Erythroblast (primary cell): ENCODE data around the gene THSD4.

Experiments used
- DNase-seq, 2 experiments: peaks; one replicate each; lab custom pipeline; 2025; lab: John Stamatoyannopoulos, UW
- GATA1 ChIP-seq: IDR thresholded peaks from 2 replicates; pipeline ENCODE4 v1.6.1; 2011; ENCODE audit warnings: low read depth, mild to moderate bottlenecking, control low read depth, low read length, moderate library complexity
- POLR2A ChIP-seq: IDR thresholded peaks from 2 replicates; pipeline ENCODE4 v1.6.1; 2011; ENCODE audit warnings: mild to moderate bottlenecking, low read length

The THSD4 gene

GRCh38 chr15:71815301-71815700 is 700.0 kb downstream of the THSD4 start:
- TF ChIP-seq POLR2A (no peak), GATA1 (no peak)
- no peak for DNase-seq

DNA sequence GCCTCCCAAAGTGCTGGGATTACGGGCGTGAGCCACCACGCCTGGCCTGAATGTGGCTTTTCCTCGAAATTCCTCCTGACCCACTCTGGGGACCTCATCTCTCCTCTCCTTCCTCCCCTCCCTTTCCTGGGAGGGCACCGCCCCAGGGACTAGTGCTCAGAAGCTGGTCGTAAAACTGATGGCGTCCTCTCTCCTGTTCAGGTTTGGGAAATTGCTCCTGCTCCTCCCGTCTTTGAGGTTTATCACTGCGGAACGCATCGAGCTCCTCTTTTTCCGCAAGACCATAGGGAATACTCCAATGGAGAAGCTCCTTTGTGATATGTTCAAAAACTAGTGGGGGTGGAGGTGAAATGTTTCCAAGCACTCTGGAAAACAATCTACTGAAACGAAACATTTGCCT is 702.1 kb downstream of the THSD4 start:
- no peak for DNase-seq
- TF ChIP-seq POLR2A = no peak
- no peak for TF ChIP-seq GATA1

DNA sequence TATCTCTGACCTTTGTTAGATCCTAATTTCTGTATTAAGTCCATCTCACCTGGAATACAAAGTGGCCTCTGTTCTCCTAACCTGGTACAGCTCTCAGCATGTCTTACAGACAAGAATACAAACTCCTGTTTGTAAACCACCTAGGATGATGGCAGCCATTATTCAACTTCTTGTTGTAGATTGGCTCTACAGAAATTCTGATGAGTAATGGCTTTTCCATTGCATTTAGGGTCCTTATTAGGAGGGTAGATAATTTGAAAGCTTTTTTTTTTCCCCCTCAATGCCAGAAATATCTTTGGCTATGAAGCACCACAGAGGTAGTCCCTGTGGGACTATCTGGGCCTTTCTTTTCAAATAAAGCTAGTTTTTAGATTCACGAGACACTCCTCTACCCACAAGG is 704.9 kb downstream of the THSD4 start:
- no peak for TF ChIP-seq POLR2A
- TF ChIP-seq GATA1 = no peak
- no peak for DNase-seq

- no peak for DNase-seq
- no peak for TF ChIP-seq GATA1
- TF ChIP-seq POLR2A = no peak
These were observed 706.4 kb downstream of the THSD4 start for GRCh38 chr15:71821547-71822129.

- TF ChIP-seq POLR2A (no peak), GATA1 (no peak)
- DNase-seq = no peak
These were observed 707.8 kb downstream of the THSD4 start for GRCh38 chr15:71822890-71823630.

- DNase-seq = no peak
- TF ChIP-seq GATA1 (no peak), POLR2A (no peak)
These were observed 708.5 kb downstream of the THSD4 start for GRCh38 chr15:71823801-71824200.

DNA sequence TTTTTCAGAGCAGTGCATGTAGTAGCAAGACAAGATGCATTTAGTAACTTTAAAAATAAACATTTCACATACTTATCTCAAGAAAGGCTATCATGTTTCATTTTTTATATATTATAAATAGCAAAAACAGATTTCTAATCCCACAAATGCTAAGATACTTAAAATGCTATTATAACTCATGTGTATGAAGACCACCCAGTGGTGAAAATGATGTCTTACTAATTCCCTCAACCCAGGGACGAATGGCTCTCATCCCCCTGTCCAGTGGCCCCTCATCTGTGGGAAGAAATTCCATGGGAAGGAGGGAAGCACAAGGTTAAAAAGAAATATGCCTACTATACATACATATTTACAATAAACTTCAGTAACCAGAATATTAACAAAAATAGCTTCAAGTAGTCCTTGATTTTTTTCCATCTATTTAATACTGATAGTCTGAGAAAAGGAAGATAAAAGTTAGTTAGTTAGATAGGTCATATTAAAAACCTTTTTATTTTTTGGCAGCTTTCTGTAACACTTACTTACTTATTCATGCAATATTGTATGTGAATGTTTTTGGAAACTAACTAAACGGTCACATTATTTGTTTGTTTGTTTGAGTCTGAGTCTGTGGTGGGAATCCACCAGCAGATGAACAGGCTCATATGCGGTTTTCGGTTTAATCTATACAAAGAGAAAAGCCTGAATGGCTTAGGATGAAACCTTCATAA is 709.9 kb downstream of the THSD4 start:
- no peak for DNase-seq
- TF ChIP-seq GATA1 (no peak), POLR2A (no peak)

DNA sequence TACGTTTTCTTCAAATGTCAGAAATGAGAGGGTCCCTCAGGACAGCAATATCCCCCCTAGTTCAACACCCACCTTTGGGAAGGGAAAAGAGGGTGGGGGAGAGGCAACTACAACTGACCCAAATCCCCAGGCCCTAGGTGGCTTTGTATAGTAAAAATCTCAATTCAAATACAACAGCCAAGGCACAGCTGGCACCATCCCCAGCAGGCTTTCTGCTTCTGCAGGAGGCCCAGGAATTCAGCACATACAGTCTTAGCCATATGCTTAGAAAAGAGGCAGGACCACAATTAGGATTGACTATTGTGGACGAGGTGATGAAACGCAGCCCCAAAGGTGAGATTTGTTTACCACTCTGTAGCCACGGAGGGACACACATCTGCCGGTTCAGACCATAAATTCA is 710.9 kb downstream of the THSD4 start:
- TF ChIP-seq GATA1 = no peak
- no peak for TF ChIP-seq POLR2A
- no peak for DNase-seq

DNA sequence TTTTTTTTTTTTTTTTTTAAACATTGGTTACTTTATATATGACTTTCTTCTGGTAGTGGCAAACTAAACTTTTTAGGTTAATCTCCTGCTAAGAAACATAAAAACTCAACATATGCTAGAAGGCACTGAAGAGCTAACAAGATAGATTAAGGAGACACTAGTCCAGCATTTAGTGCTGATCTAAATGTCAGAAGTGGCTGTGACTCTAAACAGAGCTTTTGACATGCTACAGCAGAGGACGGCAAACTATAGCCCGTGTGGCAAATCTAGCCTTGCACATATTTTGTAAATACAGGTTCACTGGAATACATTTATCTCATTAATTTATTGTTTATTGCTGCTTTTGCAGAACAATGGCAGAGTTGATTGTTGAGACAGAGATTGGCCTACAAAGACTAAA is 715.7 kb downstream of the THSD4 start:
- DNase-seq = no peak
- no peak for TF ChIP-seq GATA1
- TF ChIP-seq POLR2A = no peak
